HG02943 (cell line): ENCODE data around the gene NXPH1.

Experiments
- ATAC-seq: cut with Tn5 transposase; IDR thresholded peaks from one replicate; pipeline ENCODE4 v1.9.1; 2021; ENCODE audit warnings: mild to moderate bottlenecking, low read depth, moderate library complexity; ENCODE audit not compliant: unreplicated experiment

NXPH1 gene

DNA sequence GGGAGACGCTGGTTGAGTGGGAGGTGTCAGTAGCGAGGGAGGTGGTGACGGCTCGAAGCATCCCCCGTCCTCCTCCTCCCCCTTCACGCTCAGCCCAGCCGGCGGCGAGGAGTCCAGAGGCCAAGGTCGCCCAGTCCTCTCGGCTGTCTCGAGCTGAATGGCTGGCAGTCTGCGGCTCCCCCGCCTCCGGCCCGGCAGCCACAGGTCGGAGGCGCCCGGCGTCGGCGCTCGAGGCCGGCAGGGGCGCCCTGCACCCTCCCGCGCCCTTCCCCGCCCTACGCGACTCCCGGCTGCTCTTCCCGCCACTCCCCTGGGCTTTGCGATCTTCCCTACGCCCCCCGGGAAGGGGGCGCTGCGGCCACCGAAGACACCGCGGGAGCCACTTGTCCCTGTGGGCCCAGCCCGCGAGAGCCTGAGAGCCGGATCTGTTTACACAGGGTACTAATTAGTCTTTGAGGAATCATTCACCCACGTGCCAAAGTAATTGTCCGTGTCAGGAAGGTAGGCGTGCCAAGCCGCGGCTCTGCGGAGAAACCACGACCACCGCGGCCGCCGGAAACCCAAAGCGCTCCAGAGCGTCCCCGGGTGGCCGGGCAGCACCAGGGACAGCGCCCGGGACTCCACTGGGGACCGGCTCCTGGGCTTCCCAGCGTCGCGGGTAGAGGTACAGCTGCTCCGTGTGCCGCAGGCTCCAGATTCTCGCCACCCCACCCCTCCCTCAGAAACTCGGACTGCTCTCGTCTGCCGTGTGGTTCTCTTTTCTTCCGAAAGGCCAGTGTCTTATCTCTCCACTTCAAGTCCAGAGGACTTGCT, at the start of gene NXPH1:
NXPH1 (plus strand) TSS at position 133 of the 813 bp plus-strand sequence.
- ATAC-seq, result no peak

DNA sequence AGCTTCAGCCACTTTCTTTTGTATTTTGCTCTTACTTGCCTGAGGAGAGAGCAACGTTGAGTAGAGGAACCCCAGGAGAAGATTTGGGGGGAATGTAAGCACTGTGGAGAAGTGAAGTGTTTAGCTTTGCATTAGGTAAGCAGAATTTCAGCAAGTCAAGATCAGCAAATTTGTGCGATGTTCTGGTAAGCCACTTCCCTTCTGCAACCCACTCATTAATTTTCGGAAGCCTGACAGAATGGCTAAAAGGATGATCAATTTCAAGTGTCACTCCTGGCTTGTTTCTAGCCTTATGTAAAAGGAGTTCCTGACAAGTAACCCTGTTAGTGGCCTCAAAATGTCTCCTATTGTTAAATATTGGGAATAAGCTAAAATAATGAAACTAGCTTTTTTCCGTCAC, 48.5 kb upstream of the NXPH1 start:
- ATAC-seq, result no peak

DNA sequence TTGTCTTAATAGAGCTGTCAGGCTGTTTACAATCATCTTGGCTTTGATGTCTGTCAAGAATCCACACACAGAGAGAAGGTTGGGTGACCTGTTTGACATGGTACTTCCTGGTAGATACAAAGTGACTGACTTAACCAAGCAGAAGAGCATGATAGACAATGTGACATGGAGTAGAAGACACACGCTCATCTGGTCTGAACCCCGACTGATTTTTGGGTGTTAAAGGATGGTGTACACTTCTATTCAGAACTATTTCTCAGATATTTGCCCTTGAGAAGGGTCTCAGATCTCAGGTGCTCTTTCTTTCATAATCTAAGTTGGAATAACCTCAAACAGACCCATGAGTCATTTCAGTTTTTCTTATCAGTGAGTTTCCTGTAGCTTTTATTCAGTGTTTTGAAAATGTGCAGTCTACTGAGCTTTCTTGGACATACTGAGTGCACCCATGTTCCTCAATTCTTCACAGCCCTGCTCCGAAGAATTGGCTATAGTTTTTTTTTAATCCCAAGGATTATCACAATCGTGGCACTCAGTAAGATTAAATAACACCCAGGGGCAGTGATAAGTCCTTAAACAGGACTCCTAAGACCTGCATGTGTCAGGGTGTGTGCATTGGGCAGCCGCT, 46.4 kb upstream of the NXPH1 start:
- peak; percentile 76 for ATAC-seq

DNA sequence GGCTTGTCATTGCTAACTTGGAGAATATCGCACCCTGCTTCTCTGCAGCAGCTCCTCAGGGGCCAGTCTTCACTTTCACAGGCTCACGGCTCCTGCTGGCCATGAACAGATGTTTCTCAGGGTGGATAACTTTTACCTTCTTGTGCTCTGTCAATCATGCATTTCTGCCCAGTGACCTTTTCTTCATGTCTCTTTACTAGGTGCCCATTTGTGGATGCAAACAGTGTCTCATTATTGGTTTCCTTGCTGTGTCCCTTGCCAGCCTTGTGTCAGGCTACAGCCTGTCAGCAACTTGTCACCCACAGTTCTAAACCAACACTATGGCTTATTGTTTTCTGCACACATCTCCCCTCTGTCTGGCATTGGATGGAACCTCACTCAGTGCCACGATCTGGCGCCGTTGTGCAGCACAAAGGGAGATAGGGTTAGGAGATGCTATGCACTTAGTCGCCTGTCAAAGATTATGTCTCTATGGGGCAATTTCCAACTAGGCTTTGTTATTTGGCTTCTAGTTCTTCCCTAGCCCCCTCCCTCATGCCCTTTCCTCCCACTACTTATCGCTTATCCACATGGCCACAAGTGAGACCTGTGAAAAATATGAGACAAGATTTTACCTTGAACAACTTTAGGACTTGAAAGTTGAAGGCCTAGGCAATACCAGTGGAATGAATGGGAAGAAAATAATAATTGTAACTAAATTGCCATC, 45.7 kb upstream of the NXPH1 start:
- peak; percentile 46 for ATAC-seq

DNA sequence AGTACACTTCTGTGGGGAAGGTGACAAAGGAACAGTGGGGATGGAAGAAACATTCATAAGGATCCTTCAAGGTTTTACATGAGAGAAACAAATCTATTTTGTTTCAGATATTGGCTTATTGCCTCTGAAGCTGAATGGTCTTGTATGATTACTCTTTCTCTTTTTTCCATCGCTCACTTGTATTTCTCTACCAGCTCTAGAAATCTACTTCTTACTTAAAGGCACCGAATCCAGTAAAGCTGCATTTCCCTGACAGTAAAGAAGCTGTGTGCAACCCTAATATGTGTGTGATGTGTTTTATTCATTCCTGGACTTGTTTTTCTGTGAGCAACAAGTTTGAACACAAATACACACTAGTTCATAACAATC, 45.2 kb upstream of the NXPH1 start:
- no peak for ATAC-seq

DNA sequence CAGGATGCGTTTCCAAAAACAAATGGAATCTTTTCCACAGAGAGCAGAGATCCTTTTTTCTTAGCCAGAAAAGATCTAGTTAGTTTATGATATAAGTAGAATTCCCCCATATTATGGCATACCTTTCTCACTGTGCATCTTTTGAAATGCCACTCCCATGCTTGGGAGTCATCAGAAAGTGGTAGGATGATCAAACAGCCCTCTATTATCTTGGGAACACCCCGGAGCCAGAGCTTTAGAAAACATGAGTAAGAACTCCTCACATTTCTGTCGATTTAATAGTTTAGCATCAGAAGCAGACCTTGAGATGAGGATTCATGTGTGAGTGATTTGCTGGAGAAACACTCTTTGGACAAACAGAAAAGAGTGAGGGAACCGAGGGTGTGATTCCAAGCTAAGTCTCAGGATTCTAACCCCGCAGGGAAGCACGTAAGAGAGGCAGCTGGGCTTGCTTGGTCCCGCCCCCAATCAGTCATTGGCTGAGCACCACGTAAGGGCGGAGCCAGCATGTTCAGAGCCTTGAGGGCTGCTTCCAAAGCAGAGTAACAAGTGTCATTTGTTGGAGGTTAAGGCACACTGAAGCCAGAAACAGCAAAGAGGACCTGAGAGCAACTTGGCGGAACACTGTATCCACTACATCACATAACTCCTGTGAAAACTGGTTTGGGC, 43.7 kb upstream of the NXPH1 start:
- no peak for ATAC-seq

DNA sequence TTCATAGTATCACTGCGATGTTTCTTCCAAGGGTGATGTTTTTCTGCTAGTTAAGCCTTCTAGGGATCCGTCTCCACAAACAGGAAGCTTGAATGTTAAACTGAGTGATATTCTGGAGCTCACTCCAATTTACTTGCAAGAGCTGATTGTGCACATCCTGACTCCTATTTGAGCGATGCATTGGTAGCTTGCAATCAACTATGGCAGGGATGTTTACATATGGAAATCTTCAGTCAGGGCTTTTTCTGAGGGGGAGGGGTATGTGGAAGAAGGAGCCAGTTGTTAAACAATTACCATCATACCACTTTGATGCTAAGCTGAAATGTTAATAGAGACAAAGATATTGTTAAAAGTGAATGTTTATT, 43.2 kb upstream of the NXPH1 start:
- no peak for ATAC-seq

DNA sequence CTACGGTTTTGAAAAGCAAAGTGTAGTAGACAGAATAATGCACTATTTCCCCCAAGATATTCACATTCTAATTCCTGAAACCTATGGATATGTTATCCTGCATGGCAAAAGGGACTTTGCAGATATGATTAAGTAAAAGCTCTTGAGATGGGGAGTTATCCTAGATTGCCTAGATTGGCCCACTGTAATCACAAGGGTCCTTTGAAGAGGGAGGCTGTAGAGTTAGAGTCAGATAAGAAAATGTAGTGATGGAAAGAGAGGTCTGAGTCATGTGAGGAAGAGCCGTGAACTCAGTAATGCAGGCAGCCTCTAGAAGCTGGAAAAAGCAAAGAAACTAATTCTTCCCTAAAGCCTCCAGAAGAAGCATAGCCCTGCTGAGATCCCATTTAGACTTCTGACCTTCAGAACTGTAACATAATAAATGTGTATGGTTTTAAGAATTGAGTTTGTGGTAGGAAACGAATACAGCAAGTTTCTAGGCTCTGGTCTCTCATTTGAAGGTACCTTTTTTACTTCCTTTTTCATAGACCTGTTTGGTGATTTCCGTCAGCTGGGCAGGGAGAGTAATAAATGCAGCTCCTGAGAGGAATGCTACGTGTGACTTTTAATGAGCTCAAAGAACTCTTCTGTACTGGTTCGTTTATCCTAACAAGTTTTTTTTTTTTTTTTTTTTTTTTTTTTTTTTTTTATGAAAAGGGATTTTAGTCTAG, 41.9 kb upstream of the NXPH1 start:
- ATAC-seq, result no peak

DNA sequence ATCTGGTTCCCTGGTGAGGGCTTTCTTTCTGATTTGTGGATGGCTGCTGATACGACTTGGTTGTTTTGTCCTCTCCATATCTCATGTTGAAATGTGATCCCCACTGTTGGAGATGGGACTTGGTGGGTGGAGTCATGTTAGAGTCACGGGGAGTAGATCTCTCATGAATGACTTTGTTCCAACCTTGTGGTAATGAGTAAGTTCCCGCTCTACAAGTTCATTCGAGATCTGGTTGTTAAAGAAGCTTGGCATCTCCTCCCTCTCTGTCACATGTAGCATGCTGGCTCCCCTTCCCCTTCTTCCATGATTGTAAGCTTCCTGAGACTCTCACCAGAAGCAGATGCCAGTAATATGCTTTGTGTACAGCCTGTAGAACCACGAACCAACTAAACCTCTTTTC, 37.1 kb upstream of the NXPH1 start:
- ATAC-seq, result no peak

DNA sequence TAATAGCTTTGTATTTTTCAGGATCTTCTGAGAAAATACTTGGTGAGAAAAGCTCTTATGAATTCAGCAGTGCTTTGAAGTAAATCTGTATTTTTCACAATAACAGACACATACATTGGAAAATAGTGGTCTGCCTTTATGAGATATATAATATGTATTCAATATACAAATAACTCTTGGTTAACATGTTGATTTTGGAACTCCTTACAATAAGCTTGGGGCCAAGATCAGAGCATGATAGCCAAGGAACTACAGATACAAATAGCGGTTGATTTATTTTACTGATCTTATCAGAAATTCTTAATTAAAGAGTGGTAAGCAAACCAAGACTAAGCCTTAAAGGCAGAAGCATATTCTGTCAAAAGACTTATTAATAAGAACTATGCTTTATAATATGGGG, 24.5 kb upstream of the NXPH1 start:
- ATAC-seq, result no peak

DNA sequence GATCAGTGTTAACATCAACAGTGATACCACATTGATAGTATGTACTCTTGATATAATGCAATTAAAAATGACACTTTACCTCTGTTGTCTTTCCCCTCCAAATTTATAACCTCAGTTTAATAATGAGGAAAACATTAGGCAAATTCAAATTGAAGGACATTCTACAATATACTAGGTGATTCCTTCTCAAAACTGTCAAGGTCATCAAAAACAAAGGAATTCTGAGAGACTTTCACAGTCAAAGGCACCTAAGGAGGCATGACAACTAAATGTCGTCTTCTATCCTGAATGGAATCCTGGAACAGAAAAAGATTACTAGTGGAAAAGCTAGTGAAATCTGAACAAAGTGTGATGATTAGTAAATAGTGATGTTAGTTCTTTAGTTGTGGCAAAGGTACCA, 22.3 kb upstream of the NXPH1 start:
- no peak for ATAC-seq

DNA sequence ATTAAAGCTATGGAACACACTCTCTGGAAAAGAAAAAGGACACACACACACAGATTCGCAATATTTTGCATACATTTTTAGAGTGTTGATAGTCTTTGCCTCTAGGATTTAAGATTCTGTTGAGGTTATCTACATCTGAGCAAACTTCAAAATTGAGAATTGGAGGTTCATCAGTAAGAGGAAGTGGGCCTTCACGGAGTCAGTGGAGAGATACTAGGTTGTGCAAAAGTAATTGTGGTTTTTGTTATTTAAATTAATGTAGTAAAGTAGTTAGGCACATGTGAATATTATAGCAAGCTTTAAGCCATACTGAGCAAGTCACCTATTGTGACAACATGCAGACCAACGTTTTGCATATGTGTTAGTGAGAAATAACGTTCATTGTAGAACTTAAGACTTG, 19.8 kb upstream of the NXPH1 start:
- no peak for ATAC-seq

DNA sequence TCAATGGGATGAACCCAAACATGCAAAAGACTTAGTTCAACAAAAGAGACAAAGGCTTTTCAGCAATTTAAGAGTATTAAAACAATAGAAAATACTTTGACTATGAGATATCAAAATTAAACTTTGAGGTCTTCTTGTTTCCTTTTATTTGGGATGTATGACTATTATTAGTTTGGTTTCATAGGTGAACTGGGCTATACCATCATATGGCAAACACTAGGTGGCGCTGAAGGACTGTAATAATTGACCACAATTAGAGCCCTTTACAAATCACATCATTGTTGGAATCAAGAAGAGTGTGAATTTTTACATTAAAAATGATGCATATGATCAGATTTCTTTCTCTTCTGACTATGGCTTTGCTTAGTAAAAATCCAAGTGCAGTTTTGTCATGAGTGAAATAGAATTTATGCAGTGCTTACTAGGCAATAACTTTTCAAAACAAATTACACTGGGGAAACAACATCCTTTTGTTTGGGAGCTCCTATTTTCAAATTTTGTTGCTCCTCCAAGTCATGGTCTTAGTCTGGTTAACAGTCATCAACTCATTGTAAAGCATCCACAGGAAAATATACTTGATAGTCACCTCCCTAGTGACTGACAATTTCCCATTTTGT, 14.7 kb upstream of the NXPH1 start:
- ATAC-seq, result peak; percentile 63

DNA sequence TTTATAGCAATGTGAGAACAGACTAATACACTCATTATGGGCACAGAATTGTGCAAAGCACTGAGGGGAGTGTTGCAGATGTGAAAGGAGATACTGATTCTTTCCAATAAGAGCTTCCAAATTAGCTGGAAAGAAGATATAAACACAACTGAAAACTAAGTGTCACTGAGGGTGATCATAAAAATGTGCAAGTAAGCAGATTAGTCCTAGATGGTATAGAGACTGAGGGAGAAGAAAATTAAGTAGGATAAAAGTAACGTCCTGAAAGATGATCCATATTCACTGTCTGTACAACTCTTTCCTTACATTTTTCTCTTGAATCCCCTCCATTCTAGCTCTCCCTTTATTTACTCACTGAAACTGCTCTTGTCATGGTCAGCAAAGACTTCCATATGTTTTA, 11.2 kb upstream of the NXPH1 start:
- ATAC-seq, result no peak

DNA sequence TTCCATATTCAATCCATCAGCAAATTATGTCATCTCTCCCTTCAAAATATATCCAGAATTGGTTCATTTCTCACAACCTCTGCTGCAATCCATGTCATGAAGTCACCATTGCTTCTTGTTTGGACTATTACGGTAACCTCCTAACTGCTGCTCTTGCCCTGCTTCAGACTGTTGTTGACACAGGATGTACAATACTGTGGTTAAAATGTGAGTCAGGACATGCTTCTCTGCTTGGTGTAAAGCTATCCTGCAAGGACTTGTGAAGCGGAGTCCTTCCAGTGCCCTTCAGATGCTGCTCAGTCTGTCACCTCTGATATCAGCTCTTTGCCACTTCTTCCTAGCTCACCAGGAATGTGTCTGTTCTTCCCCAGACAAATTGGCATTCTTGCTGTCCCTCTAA, 10.4 kb upstream of the NXPH1 start:
- ATAC-seq, result no peak

DNA sequence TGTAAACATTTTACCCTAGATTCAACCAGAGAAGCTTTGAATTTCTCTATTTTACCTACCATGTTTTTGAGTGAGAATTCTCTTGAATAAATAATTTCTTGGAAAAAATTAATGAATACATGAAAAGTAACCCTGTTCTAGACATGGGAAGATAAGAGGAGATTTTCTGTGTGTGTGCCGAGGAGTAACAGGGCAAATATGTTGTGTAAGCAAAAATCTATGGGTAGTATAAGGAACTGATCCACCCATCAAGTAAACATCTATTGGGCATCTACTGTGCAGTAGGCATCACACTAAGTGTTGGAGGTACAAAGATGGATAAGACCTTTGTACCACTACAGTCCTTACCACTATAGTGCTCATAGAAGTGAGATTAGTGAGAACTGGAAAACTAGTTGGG, 8.2 kb upstream of the NXPH1 start:
- ATAC-seq, result no peak

DNA sequence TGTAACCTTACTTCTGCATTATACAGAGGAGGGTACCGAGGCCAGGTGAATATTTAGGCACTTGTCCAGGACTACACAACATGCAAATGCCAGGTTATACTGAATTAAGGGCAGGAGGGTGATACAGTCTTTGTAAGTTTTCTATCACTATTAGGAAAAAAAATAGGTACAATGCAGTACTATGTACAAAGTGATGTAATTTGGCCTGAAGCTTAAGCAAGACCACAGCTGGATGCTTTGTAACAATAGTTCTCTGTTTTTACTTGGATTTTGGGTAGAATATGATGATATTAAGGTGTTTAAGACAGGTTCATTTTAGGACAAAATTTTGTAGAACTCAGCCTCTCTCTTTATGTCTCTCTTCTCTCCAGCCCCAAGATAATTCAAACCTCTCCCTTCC, 2.8 kb upstream of the NXPH1 start:
- ATAC-seq, result no peak

DNA sequence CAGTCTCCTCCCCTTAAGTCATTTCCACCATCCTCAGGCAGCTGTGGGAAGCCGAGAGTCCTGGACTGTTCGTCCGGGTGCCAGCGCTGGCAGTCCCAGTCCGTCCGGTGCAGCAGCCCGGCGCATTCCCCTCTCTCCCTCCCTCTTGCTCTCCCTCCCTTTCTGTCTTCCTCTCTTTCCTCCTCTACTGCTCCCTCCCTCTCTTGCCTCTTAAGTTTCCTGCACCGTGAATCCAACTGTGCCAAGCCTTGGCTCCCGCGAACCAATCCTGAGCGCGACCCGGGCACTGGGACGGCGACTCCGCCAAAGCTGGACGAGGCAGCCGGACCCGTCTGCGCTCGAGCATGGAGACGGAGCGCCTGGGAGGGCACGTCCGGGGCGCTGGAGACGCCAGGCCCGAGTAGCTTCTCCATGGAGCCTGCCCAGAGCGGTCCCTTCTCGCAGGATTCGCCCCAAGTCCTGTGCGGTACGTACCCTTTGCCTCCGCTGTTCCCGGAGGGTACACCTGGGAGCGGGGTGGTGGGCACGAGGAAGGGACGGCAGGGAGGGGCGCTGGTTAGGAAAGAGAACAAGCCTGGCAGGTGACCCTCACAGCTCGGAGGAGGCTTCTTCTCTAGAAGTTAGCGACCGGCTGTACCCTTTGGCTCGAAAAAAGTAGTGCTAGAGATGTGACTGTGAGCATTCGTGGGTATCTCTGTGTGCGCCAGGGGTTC, 1.0 kb downstream of the NXPH1 start:
- ATAC-seq, result no peak

DNA sequence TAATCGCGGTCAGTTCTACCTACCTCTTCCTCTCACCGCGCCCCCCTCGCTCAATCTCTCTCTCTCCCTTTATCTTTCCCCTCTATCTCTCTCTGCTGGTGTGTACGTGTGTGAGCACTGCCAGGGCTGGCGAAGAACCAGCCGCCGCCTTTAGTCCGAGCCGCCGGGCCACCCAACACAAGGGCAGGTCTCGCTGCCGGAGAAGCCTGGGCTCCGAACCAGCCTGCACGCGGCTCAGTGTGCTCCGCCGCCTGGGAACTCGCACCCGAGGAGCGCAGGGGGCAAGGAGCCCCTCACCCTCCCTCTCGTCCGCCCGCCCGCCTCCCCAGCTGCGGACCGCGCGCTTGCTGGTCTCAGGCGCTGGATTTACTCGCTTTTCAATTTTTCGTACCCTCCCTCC, 1.7 kb downstream of the NXPH1 start:
- ATAC-seq, result no peak
